TTC549 (cell line): ENCODE data around the gene FITM2.
"Not testable (repeated sequence)": the region's sequence is repeated elsewhere in the genome, so short reads cannot be mapped to it uniquely, and the experiment has no call there.

Source experiments
- FAIRE-seq: peaks from 2 replicates; lab custom pipeline; 2012; peaks lifted over from hg19 to GRCh38; lab: Jason Lieb, UNC

FITM2 gene, protein sequence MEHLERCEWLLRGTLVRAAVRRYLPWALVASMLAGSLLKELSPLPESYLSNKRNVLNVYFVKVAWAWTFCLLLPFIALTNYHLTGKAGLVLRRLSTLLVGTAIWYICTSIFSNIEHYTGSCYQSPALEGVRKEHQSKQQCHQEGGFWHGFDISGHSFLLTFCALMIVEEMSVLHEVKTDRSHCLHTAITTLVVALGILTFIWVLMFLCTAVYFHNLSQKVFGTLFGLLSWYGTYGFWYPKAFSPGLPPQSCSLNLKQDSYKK

DNA sequence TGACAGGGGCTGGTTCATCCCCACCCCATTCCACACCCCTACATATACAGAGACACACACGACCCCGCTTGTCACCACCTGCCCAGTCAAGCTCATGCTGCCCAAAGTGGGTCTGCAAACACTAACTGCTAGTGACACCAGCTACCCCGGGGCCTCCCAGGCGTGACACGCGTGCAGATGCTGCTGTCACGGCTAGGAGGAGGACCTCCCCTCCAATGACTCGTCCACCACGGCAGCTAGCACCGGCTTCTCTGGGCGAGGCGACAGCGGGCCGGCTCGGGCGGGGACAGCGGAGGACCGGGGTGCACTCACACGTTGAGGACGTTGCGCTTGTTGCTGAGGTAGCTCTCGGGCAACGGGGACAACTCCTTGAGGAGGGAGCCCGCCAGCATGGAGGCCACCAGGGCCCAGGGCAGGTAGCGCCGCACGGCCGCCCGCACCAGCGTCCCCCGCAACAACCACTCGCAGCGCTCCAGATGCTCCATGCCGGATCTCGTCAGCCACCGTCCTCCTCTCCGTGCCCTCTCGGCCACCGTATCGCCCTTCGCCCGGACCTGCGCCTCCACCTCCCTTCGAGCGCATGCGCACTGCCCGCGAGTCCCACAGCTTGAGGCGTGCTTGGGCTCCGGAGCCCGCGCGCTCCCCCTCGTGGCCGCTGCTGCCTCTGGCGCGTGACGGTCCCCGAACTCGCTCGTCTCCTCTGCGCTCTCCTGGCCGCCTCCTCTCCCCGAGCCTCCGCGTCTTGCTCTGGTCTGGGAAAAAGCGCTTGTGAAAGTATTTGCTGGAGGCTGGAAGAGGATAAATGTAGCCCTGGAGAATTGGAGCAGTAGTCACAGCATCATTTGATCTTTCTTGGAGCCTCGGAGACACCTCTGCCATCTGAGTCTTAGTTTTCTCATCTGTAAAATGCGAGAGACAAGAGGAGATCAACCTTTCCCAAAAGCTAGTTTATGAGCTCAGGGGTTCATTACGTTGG, at the start of gene FITM2:
TSS of gene FITM2 (minus strand) at position 539 of the 976 bp plus-strand sequence. CDS start at position 485, 54 bp downstream.
- no peak for FAIRE-seq

DNA sequence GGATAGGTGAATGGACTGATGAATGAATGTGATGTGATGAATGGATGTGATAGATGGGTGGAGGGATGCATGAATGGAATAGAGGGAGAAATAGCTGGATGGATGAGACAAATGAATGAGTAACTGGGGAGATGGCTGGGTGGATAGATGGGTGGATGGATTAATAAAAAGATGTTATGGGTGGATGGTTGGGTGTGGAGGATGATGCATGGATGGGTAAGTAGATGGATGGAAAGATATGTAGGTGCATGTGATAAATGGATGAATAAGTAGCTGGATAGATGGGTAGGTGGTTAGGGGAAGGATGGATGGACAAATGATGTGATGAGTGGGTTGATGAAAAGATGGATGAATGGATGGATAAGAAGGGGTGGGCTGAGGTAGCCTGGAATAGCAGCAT, 49.2 kb upstream of the FITM2 start:
- no peak for FAIRE-seq

DNA sequence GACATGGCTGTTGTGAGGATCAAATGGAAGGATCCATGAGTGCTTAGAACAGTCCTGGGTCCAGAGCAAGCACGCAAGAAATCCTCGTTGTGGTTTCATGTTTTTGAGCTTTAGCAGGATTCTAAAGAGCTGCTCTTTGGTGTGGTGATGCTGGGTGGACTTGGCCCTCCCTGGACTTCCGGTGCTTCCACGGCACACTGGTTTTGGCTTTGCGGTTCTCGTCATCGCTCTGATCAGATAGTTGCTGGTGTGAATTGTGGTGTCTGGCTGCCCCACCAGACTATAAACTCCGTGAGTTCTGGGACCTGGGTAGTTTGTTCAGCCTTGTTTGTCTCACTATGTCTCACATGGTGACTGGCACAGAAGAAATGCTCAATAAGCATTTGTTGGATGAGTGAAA, 47.8 kb upstream of the FITM2 start:
- FAIRE-seq: no peak

DNA sequence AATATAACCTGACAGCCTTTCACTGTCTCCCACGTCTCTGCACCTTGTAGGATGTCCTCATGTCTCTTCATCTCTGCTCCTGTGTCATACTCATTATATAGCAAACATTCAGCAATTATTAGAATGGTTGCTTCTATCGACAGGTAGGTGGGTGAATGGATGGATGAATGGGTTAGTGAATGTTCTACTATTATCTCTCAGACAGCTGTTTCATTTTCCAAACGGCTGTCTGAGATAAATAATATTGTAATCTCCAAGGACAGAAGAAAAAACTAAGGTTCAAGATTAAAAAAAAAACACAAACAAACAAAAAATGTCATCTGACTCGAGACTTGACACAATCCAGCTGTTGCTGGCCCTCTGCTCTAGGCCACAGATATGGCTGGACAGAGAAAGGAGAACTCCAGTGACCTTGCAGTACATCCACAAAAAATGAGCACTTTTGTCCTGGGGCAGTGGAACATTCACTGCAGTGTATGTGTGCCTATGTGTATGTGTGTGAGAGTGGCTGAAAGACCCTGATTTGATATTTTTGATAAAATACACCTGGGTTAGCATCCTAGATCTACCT, 46.6 kb upstream of the FITM2 start:
- FAIRE-seq: no peak

DNA sequence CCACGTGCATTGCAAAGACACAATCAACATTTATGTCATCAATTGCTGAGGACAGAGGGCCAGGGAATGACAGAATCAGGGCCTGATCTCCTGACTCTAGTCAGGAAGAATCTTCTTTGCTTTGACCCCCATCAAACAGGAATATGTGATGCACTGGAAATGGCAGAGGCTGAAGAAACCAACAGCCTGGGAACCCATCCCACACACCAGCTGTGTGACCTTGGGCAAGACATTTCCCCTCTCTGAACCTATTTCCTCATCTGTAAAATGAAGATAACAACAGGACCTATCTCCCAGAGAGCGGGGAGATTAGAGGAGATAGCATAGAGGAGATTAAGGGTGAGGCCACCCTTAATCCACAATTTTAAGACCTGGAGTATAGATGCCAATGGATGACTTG, 46.0 kb upstream of the FITM2 start:
- no peak for FAIRE-seq

DNA sequence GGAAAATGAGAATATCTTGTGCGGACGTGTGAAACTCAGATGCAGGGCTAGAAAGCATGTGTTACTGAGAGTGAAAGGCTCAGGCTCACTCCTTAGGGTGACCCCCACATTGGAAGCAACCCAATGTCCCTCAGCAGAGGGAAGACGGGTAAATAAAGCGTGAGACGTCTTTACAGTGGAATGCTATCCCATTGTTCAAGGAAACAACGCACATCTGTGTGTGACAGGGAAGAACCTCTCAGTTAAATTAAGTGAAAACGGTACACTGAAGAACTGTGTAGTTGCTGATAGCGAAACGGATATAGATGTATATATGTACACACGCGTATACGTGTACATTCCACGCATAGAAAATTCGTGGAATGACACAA, 45.3 kb upstream of the FITM2 start:
- no peak for FAIRE-seq

DNA sequence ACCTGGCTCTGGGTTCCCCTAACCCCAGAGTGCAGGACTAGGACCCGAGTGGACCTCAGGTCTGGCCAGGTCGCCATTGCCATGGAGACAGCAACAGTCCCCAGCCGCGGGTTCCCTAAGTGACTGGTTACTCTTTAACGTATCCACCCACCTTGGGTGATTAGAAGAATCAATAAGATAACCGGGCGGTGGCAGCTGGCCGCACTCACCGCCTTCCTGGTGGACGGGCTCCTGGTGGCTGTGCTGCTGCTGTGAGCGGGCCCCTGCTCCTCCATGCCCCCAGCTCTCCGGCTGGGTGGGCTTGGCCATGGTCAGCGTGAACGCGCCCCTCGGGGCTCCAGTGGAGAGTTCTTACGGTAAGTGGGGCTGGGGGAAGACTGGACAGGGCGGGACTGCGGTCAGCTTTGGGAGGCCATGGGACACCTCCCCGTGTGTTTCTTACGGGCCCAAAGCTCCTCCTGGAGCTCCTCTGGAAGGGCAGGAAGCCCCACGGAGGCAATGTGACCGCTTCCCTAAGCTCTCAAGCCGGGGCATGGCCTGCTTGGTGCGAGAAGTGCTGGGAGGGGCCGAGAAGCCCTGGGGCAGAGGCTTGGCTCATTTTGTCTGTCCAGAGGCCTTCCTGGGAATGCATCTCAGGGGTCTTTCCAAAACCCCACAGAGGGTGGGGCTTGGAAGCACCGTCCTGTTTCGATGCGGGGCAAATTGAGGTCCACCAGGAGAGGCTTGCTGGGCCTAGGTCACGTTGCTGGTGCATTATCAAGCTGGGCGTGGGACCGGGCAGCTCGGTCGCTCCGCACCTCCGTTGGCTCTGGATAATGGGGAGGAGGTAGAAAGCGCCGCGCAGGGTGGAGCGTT, 44.7 kb upstream of the FITM2 start, which contains the start of gene HNF4A:
TSS of gene HNF4A (plus strand) at position 202 of the 855 bp plus-strand sequence. CDS start at position 308, 106 bp downstream.
- FAIRE-seq: no peak

DNA sequence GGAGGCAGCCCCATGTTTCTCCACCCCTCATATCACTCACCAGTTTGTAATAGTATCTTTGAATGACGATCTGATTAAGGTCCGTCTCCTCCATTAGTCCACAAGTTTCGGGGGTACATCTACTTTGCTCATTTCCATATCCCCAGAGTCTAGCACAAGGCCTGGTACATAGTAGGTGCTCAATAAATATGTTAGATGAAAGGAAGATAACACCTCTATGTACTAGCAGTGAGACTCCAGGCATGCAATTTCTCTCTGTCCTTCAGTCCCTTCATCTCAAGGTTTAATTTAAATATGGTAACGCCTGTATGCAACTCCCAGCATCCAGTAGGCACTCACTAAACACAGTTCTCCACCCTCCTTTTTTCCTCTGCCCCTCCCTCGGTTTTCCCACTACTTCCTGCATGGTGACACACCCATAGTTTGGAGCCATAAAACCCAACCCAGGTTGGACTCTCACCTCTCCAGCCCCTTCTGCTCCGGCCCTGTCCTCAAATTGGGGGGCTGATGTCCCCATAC, 44.0 kb upstream of the FITM2 start:
- FAIRE-seq: no peak

DNA sequence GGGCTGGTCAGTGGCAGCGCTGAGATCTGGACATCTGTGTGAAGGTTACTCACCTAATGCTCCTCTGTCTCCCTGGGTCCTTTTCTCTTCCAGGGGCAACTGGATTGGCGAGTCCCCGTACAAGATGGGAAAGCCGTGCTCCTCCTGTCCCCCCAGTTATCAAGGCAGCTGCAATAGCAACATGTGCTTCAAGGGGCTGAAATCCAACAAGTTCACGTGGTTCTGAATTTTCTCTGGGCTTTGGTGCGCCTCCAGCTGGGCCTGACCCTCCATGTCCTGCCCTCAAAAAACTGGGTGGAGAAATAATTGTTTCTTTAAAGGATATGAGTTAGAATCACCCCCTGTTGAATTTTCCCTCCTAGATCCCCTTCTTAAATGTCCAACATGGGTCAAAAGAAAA, 39.6 kb upstream of the FITM2 start:
- no peak for FAIRE-seq

DNA sequence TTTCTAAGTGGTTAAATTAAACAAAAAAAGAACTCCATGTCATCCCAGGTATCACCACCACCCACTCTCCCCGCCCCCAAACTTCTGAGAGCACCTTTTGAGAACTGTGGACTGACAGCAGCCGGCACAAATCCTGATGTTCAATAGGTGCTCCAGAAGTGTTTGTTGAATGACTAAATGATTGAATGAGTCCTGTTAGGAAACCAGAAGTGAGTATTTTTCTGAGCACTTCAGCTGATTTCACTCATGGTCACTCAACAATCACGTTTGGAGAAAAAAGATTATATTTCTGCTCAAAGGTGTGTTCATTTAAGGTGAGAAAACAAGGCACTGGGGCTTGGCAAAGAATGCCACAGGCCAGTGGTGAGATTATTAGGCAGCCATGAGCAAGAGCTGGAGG, 38.3 kb upstream of the FITM2 start:
- FAIRE-seq: no peak

DNA sequence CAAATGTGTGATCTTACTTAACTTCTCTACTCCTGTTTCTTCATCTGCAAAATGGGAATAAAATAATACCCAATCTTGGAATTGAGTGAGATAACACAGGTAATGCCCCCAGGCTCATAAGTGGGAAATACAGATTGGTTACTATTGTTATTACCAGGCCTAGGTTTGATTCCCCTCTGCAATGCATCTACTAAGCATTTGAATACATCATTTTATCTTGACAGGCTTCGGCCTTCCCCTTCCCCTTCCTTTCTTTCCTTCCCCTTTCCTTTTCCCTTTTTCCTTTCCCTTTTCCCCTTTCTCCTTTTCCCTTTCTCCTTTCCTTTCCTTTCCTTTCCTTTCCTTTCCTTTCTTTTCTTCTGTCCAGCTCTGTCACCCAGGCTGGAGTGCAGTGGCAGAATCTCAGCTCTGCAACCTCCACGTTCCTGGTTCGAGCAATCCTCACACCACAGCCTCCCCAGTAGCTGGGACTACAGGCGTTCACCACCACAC, 37.2 kb upstream of the FITM2 start:
- no peak for FAIRE-seq

DNA sequence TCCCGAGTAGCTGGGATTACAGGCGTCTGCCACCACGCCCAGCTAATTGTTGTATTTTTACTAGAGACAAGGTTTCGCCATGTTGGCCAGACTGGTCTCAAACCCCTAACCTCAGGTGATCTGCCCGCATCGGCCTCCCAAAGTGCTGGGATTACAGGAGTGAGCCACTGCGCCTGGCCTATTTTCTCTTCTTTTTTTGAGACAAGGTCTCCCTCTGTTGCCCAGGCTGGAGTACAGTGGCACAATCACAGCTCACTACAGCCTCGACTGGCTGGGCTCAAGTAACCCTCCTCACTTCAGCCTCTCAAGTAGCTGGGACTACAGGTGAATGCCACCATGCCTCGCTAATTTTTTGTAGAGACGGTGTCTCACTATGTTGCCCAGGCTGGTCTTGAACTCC, 34.9 kb upstream of the FITM2 start:
- FAIRE-seq: not testable (repeated sequence)

DNA sequence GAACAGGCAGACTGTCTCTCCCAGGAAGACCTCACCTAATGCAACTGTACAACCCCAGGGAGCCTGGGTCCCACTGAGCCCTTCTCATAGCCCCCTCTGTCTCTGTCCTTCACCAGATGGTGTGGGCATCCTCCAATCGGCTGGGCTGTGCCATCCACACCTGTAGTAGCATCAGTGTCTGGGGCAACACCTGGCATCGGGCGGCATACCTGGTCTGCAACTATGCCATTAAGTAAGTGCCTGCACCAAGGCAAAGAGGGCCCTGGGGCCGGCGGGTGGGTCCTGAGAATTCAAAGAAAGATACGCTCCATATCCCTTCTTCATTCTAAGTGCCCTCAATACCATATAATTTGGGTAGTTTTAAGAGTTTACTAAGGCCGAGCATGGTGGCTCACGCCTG, 34.1 kb upstream of the FITM2 start:
- no peak for FAIRE-seq

DNA sequence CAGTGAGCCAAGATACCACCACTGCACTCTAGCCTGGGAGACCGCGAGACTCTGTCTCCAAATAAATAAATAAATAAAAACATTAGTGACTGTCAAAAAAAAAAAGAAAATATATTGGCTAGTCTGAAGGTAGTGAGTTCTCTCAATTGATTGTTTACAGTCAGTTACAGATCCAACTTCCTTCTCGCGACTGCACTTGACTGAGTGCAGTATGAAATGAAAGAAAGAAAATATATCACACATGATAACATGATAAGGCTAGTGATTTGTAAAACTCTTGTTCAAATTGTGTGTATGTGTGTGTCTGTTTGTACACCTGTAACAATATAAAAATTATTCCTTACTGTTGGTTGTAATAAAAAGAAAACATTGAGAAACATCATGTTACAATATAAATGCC, 33.7 kb upstream of the FITM2 start:
- FAIRE-seq: no peak

DNA sequence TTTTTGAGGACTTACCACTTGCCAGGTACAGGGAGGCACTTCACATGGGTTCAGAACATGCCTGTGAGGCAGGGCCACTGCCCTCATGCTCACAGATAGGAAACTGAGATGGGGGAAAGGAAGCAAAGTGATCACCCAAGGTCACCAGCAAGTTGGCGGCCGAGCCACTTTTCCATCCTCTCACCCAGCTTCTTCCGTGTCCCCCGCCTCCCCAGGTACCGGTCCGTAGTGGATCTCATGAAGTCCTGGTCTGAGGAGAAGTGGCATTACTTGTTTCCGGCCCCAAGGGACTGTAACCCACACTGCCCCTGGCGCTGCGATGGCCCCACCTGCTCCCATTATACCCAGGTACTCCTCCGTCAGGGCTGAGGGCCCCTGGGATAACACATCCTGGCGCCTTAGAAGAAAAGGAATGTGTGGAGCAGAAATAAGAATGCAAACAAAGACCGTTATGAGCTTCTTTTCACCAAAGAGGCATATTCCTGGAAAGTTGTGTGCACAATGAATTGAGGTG, 32.2 kb upstream of the FITM2 start:
- FAIRE-seq: no peak

DNA sequence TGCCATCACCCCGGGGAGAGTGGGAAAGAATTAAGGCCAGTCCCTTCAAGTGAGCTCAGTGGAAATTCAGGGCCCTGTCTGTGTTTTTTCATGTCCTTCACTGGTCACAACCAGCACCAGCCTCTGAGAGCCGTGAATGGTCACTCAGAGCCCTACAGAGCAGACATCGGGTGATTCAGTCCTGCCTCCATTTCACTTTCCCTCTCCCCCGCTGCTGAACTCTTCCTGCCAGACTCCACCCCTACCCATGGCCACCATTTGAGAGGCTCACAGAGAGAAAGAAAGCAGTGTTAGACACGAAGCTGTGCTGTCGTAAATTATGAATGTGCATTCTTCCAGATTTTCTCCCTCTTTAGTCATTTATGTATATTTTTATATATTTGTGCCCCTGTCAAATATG, 31.2 kb upstream of the FITM2 start:
- no peak for FAIRE-seq

DNA sequence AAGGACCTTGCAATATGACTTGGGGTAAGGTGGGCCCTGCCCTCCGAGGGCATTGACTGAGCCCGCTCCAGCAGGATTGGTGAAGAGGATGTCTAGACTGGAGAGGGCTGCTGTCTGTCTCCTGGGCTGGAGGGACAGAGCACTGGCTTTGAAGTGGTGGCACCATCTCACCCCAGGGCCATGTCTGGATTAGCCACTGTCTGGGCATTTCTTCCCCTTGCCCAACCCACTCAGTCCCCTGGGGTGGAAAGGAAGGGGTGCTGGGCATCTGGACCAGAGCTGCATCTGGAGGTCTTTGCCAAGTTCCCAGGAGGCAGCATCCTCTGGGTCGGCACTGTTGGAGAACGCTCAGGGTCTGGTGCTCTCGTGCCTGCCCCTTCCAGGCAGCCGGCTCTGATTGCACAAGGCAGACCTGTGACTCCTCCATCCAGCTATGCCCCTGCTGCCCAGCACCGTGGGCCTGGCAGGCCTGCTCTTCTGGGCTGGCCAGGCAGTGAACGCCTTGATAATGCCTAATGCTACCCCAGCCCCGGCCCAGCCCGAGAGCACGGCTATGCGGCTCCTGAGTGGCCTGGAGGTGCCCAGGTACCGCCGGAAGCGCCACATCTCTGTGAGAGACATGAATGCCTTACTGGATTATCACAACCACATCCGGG, 25.9 kb upstream of the FITM2 start, which contains the start of gene R3HDML:
TSS of gene R3HDML (plus strand) at position 319 of the 656 bp plus-strand sequence. CDS start at position 434, 115 bp downstream.
- no peak for FAIRE-seq

DNA sequence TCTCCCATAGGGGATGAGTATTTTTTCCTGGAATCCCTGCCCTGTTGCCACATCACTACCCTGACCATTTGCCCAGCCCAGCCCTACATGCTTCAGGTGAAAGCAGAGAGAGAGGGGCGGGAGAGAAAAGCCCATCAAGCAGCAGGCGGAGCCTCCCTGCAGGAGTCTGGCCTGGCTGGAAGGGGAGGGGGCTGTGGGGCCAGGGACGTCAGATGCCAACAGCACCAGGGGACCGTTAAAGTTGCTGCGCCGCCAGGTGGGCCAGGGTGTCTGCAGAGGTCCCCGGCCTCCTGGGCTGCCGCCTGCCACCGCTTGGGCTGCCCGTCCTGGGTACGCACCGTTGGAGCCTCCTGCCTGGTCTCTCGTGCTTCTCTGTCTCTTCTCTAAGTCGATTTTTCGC, 25.1 kb upstream of the FITM2 start:
- no peak for FAIRE-seq

DNA sequence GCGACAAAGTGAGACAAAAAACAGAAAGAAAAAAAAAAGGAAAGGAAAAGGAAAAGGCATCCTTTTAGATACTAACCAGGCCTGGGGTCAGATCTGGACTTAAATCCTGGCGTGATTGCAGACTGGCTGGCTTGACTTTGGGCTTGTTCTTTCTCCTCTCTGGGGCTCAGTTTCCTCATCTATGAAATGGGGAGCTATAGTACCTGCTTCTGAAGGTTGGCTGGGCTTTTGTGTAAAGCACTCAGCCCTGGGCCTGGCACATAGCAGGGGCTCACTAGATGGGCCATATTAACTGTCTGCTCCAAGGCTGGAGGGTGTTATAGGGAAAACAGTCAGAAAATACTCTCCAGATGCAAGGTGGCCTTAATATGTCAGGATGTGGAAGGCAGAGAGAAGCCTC, 24.7 kb upstream of the FITM2 start:
- no peak for FAIRE-seq

DNA sequence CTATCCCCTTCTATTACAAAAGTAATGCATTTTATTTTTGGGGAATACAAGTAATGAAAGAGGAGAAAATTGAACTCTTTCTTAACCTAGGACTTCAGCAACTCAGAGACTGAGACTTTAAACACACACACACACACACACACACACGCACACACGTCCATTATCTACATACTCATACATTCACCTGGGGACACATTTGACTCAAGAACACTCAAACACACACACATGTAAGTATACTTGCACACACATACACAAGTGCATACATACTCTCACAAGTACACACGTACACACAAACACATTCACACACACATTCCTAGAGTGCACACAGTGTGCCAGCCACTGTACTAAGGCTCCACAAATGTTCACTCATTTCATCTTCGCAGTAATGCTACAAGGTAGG, 23.7 kb upstream of the FITM2 start:
- FAIRE-seq: no peak

DNA sequence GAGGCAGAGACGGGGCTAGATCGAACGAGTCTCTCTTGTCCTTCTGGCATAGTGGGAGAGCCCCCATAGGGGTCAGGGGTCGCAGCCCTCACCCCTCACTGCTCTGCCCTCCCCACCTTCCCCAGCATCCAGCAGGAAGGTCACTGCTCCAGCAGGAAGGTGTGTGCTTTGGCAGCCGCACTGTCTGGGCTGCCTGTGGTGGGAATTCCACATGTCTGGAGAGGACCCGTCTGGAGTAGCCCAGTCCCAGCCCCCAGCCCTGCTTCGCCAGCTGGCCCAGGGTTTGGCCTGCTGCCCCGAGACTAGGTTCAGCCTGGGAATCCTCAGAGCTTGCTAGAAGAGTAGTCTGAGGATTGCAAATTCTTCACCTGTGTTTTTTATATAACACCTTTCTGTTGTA, 23.3 kb upstream of the FITM2 start:
- no peak for FAIRE-seq
